GM12878 (cell line): ENCODE measurements around the gene HPS5. TPM values are rescaled to one million over a fixed set of nuclear protein-coding genes. Genes with fewer than 3 reads are reported as not detected.

Source experiments
- ATAC-seq: fragments of 200-7000 bp; cut with Tn5 transposase; 3 replicates; pipeline ENCODE4 v1.9.1; 2020; ENCODE audit warnings: mild to moderate bottlenecking, moderate library complexity
- BruUV-seq: library from RNA; stranded (reverse); fragments of 400-500 nt; replicated peaks from 2 replicates; lab custom pipeline; 2021; lab: Mats Ljungman, UMichigan
- CTCF ChIA-PET: fragments of 300-600 bp; sonication (Branson Sonifier 250); formaldehyde crosslinking; extraction: SDS; loops from one replicate; lab custom pipeline; 2021; ENCODE audit warnings: inconsistent platforms; lab: Yijun Ruan, JAX
- POLR2A ChIA-PET: fragments of 350-600 bp; formaldehyde crosslinking; extraction: SDS; loops from one replicate; lab custom pipeline; 2021; ENCODE audit warnings: inconsistent platforms; lab: Charles Lee
- RAD21 ChIA-PET: fragments of 300-600 bp; sonication (Branson Sonifier 250); formaldehyde crosslinking; loops from one replicate; lab custom pipeline; 2023; ENCODE audit warnings: antibody characterized with exemption; ENCODE audit not compliant: unreplicated experiment; lab: Charles Lee
- SMC1A ChIA-PET: fragments of 300-600 bp; sonication (Branson Sonifier 250); formaldehyde crosslinking; loops from one replicate; lab custom pipeline; 2023; ENCODE audit not compliant: unreplicated experiment, uncharacterized antibody; lab: Charles Lee
- DNase-seq: peaks from one replicate; pipeline ENCODE4 v3.0.0-alpha.2; 2011; ENCODE audit warnings: low read depth, low spot score
- FAIRE-seq: peaks from 3 replicates; lab custom pipeline; 2011; peaks lifted over from hg19 to GRCh38; lab: Jason Lieb, UNC
- H2AFZ ChIP-seq: 2 replicates; pipeline ENCODE4 v1.6.0; 2011; ENCODE audit warnings: low read depth, low read length, control low read depth; ENCODE audit not compliant: control insufficient read depth
- H3K27ac ChIP-seq: 2 replicates; pipeline ENCODE4 v1.5.1; 2011; ENCODE audit warnings: control low read depth; ENCODE audit not compliant: control insufficient read depth, insufficient read depth
- H3K27me3 ChIP-seq, 2 experiments: replicated peaks in 1 of 2; 2 replicates each; pipeline versions ENCODE4 v1.6.0 to v1.6.1; 2011; ENCODE audit warnings: low read length in 1 of 2; ENCODE audit not compliant: control insufficient read depth in 2 of 2, insufficient read depth in 2 of 2
- H3K36me3 ChIP-seq, 2 experiments: 2 replicates each; pipeline ENCODE4 v1.5.1; 2011; ENCODE audit warnings: low read length in 1 of 2; ENCODE audit not compliant: control insufficient read depth in 2 of 2, insufficient read depth in 2 of 2
- H3K4me1 ChIP-seq: 2 replicates; pipeline ENCODE4 v1.6.1; 2011; ENCODE audit warnings: mild to moderate bottlenecking, low read length, moderate library complexity, mixed read lengths; ENCODE audit not compliant: control insufficient read depth, insufficient read depth
- H3K4me2 ChIP-seq: 2 replicates; pipeline ENCODE4 v1.6.0; 2011; ENCODE audit warnings: control low read depth; ENCODE audit not compliant: control insufficient read depth, insufficient read depth
- H3K4me3 ChIP-seq: fragments of 200-600 bp; sonication (generic); 2 replicates; pipeline ENCODE4 v1.5.1; 2016
- H3K79me2 ChIP-seq: 2 replicates; pipeline ENCODE4 v1.6.0; 2011; ENCODE audit warnings: low read length; ENCODE audit not compliant: control insufficient read depth, insufficient read depth
- H3K9ac ChIP-seq: 2 replicates; pipeline ENCODE4 v1.8.0; 2011; ENCODE audit warnings: low read length, control low read depth, mixed read lengths; ENCODE audit not compliant: control insufficient read depth, insufficient read depth
- H3K9me3 ChIP-seq: replicated peaks from 3 replicates; pipeline ENCODE4 v1.5.1; 2011; ENCODE audit warnings: mild to moderate bottlenecking, low read length; ENCODE audit not compliant: control insufficient read depth, insufficient read depth
- H4K20me1 ChIP-seq: 2 replicates; pipeline ENCODE4 v1.6.0; 2011; ENCODE audit not compliant: control insufficient read depth, insufficient read depth
- ASH2L ChIP-seq: fragments of 300-600, 200-600 bp; sonication (generic); IDR thresholded peaks from 2 replicates; pipeline ENCODE4 v1.6.1; 2017; ENCODE audit warnings: low read depth, mild to moderate bottlenecking, borderline replicate concordance
- CREM ChIP-seq: IDR thresholded peaks from 2 replicates; pipeline ENCODE4 v1.6.1; 2014; ENCODE audit warnings: antibody characterized with exemption, low read depth
- EP300 ChIP-seq, 2 experiments: fragments of 150-350 bp in 1 of 2; IDR thresholded peaks; 2 replicates each; pipeline ENCODE4 v1.6.1; 2011 to 2012; ENCODE audit warnings: low read depth in 2 of 2, low read length in 2 of 2, borderline replicate concordance in 1 of 2, improper control_type of control experiment in 1 of 2, inconsistent platforms in 1 of 2; ENCODE audit not compliant: control insufficient read depth in 1 of 2
- JUND ChIP-seq: IDR thresholded peaks from 2 replicates; pipeline ENCODE4 v1.6.1; 2012; ENCODE audit warnings: low read depth, mild to moderate bottlenecking, low read length, improper control_type of control experiment, moderate library complexity
- NBN ChIP-seq: fragments of 450-650 bp; IDR thresholded peaks from 2 replicates; pipeline ENCODE4 v1.6.1; 2016
- RAD51 ChIP-seq: fragments of 450-650 bp; IDR thresholded peaks from 2 replicates; pipeline ENCODE4 v1.6.1; 2016; ENCODE audit warnings: moderate library complexity, mild to moderate bottlenecking, inconsistent platforms
- RCOR1 ChIP-seq: conservative IDR thresholded peaks from 2 replicates; pipeline ENCODE4 v1.6.1; 2012; ENCODE audit warnings: low read depth, low read length, improper control_type of control experiment
- SMARCA5 ChIP-seq: fragments of 450-650 bp; IDR thresholded peaks from 2 replicates; pipeline ENCODE4 v1.6.1; 2017; ENCODE audit warnings: mild to moderate bottlenecking
- SP1 ChIP-seq: IDR thresholded peaks from one replicate; pipeline ENCODE4 v1.6.1; 2011; ENCODE audit warnings: low read depth, low read length
- TARDBP ChIP-seq: IDR thresholded peaks from 2 replicates; pipeline ENCODE4 v1.6.1; 2016; ENCODE audit warnings: borderline replicate concordance
- TBL1XR1 ChIP-seq: IDR thresholded peaks from 2 replicates; pipeline ENCODE4 v1.6.1; 2012; ENCODE audit warnings: low read depth, low read length, improper control_type of control experiment
- TCF12 ChIP-seq: IDR thresholded peaks from 2 replicates; pipeline ENCODE4 v1.6.1; 2011; ENCODE audit warnings: low read depth, mild to moderate bottlenecking, low read length
- ZNF207 ChIP-seq: fragments of 450-650 bp; IDR thresholded peaks from 2 replicates; pipeline ENCODE4 v1.6.1; 2014; ENCODE audit warnings: antibody characterized with exemption, mild to moderate bottlenecking, borderline replicate concordance
- WGBS: methylation state at CpG from one replicate; pipeline ENCODE4 v1.1.6; 2016; ENCODE audit warnings: low lambda C conversion rate; ENCODE audit not compliant: insufficient replicate concordance, insufficient coverage; ENCODE audit errors: missing lambda C conversion rate; 5-methylcytosine and 5-hydroxymethylcytosine counted together
- in situ Hi-C: fragments of 300-500 bp; cut with MboI; formaldehyde crosslinking; loops from 9 replicates; pipeline ENCODE4 v1.14.3; 2018; ENCODE audit warnings: mixed read lengths
- intact Hi-C: fragments of 100-400 bp; cut with micrococcal nuclease; formaldehyde crosslinking; loops from one replicate; pipeline ENCODE4 v1.14.2; 2022; ENCODE audit not compliant: unreplicated experiment
- polyA plus RNA-seq, 11 experiments: library from polyadenylated mRNA; depleted of rRNA in 4 of 11; unstranded in 6 of 11; stranded (reverse) in 5 of 11; fragments of >200 nt; fragmentation: Nextera tagmentation in 4 of 11; fragmentation: Illumina TruSeq in 1 of 11; extraction: Ambion mirVana in 4 of 11; extraction: Trizol in 1 of 11; gene quantifications; 1 replicate in 1 of 11; 2 replicates in 10 of 11; pipeline versions ENCODE4 v1.2.1 to v1.2.3, GENCODE V29; 2011 to 2016; ENCODE audit warnings: inconsistent platforms in 2 of 11, missing spikeins in 2 of 11, low read depth in 1 of 11
- total RNA-seq, 4 experiments: library from RNA; depleted of rRNA in 3 of 4; stranded (reverse); fragments of >200 nt in 3 of 4; fragmentation: Illumina TruSeq in 1 of 4; extraction: Trizol in 1 of 4; gene quantifications; 2 replicates each; pipeline versions ENCODE4 v1.2.1 to v1.2.3, GENCODE V29; 2013 to 2021
- TF ChIP-seq, protein P1 (sequence below): fragments of 450-650 bp; formaldehyde crosslinking; IDR thresholded peaks from 2 replicates; pipeline ENCODE4 v1.5.0; 2022; ENCODE audit warnings: mild to moderate bottlenecking, missing genetic modification characterization
- TF ChIP-seq, protein P2 (sequence below): fragments of 450-650 bp; formaldehyde crosslinking; IDR thresholded peaks from 2 replicates; pipeline ENCODE4 v1.4.0; 2020; ENCODE audit warnings: mild to moderate bottlenecking, moderate library complexity
- TF ChIP-seq, protein P3 (sequence below): IDR thresholded peaks from 2 replicates; pipeline ENCODE4 v1.6.1; 2011; ENCODE audit warnings: low read depth, low read length, improper control_type of control experiment, borderline replicate concordance

The HPS5 gene
- total and polyA plus RNA-seq, 10 of the 15 experiments (the other 5 are each of a cell fraction or from before 2014, with no cell fraction given) = 11.9 to 32.6 (median 23.5) TPM

GRCh38 chr11:18364495-18365073 lies 42.6 kb upstream of the HPS5 start (continued):
- TF ChIP-seq TARDBP = no peak
- TF ChIP-seq, protein P1, sequence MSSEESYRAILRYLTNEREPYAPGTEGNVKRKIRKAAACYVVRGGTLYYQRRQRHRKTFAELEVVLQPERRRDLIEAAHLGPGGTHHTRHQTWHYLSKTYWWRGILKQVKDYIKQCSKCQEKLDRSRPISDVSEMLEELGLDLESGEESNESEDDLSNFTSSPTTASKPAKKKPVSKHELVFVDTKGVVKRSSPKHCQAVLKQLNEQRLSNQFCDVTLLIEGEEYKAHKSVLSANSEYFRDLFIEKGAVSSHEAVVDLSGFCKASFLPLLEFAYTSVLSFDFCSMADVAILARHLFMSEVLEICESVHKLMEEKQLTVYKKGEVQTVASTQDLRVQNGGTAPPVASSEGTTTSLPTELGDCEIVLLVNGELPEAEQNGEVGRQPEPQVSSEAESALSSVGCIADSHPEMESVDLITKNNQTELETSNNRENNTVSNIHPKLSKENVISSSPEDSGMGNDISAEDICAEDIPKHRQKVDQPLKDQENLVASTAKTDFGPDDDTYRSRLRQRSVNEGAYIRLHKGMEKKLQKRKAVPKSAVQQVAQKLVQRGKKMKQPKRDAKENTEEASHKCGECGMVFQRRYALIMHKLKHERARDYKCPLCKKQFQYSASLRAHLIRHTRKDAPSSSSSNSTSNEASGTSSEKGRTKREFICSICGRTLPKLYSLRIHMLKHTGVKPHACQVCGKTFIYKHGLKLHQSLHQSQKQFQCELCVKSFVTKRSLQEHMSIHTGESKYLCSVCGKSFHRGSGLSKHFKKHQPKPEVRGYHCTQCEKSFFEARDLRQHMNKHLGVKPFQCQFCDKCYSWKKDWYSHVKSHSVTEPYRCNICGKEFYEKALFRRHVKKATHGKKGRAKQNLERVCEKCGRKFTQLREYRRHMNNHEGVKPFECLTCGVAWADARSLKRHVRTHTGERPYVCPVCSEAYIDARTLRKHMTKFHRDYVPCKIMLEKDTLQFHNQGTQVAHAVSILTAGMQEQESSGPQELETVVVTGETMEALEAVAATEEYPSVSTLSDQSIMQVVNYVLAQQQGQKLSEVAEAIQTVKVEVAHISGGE (CRISPR knock-in tag) = no peak
- TF ChIP-seq TCF12 = no peak
- TF ChIP-seq RAD51 = no peak
- no peak for TF ChIP-seq JUND
- no peak for TF ChIP-seq ZNF207
- TF ChIP-seq SP1 = no peak
- no peak for TF ChIP-seq CREM

- in situ Hi-C loops = no loop called here
- no peaks in the 10 kb centered on the region for H3K4me1 ChIP-seq
- H3K9ac ChIP-seq = no peak overlapping the region
- H3K79me2 ChIP-seq = no peaks in the 10 kb centered on the region
- POLR2A ChIA-PET = interaction anchor here (0.7 kb wide), 1 partner anchor 18 kb away, joined by 7 read pairs; no protein-coding TSS in a partner anchor
- no peak overlapping the region for H2AFZ ChIP-seq
- no peaks in the 10 kb centered on the region for H4K20me1 ChIP-seq
- H3K9me3 ChIP-seq = no peaks in the 10 kb centered on the region
- DNase-seq (no peak), FAIRE-seq (no peak), ATAC-seq (no peak)
- no peak overlapping the region for H3K27ac ChIP-seq
- 99% methylated on average over 5 of the region's 5 CpGs for WGBS
- CTCF ChIA-PET = interaction anchor here (0.7 kb wide), 1 partner anchor 450 kb away, joined by 3 read pairs; no protein-coding TSS in a partner anchor
- H3K4me2 ChIP-seq = no peak overlapping the region
- RAD21 ChIA-PET = no interaction called here
- H3K36me3 ChIP-seq = peaks cover 5 to 28% of the 10 kb centered on the region in 2 experiments
- no peaks in the 10 kb centered on the region for H3K27me3 ChIP-seq
- no TSS peak for BruUV-seq
- SMC1A ChIA-PET = no interaction called here
- intact Hi-C loops = no loop called here
- no peak overlapping the region for H3K4me3 ChIP-seq
- TF ChIP-seq RCOR1 (no peak), ASH2L (no peak), TBL1XR1 (no peak), EP300 (IDR thresholded peaks at IDR 0.05; ENCODE audit: borderline replicate concordance in 1 of 2, control insufficient read depth in 1 of 2, low read depth in 2 of 2, low read length in 2 of 2) (no peak), NBN (no peak), SMARCA5 (no peak)
- TF ChIP-seq, protein P2, sequence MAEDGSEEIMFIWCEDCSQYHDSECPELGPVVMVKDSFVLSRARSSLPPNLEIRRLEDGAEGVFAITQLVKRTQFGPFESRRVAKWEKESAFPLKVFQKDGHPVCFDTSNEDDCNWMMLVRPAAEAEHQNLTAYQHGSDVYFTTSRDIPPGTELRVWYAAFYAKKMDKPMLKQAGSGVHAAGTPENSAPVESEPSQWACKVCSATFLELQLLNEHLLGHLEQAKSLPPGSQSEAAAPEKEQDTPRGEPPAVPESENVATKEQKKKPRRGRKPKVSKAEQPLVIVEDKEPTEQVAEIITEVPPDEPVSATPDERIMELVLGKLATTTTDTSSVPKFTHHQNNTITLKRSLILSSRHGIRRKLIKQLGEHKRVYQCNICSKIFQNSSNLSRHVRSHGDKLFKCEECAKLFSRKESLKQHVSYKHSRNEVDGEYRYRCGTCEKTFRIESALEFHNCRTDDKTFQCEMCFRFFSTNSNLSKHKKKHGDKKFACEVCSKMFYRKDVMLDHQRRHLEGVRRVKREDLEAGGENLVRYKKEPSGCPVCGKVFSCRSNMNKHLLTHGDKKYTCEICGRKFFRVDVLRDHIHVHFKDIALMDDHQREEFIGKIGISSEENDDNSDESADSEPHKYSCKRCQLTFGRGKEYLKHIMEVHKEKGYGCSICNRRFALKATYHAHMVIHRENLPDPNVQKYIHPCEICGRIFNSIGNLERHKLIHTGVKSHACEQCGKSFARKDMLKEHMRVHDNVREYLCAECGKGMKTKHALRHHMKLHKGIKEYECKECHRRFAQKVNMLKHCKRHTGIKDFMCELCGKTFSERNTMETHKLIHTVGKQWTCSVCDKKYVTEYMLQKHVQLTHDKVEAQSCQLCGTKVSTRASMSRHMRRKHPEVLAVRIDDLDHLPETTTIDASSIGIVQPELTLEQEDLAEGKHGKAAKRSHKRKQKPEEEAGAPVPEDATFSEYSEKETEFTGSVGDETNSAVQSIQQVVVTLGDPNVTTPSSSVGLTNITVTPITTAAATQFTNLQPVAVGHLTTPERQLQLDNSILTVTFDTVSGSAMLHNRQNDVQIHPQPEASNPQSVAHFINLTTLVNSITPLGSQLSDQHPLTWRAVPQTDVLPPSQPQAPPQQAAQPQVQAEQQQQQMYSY = no peak
- TF ChIP-seq, protein P3, sequence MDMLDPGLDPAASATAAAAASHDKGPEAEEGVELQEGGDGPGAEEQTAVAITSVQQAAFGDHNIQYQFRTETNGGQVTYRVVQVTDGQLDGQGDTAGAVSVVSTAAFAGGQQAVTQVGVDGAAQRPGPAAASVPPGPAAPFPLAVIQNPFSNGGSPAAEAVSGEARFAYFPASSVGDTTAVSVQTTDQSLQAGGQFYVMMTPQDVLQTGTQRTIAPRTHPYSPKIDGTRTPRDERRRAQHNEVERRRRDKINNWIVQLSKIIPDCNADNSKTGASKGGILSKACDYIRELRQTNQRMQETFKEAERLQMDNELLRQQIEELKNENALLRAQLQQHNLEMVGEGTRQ = no peak
Measured at GRCh38 chr11:18361154-18361553, 39.2 kb upstream of the HPS5 start.
